NB4 (cell line): Measurements from ENCODE around the gene MBIP.

Source experiments
- DNase-seq: peaks from one replicate; pipeline ENCODE4 v3.0.0; 2010; ENCODE audit warnings: low read depth
- H3K4me3 ChIP-seq: one replicate; pipeline ENCODE4 v1.5.1; 2011; ENCODE audit warnings: mild to moderate bottlenecking, low read depth, low read length, moderate library complexity
- MYC ChIP-seq: IDR thresholded peaks from 2 replicates; pipeline ENCODE4 v1.6.1; 2011; ENCODE audit warnings: low read depth, low read length
- POLR2A ChIP-seq: IDR thresholded peaks from 2 replicates; pipeline ENCODE4 v1.6.1; 2011; ENCODE audit warnings: mild to moderate bottlenecking; ENCODE audit not compliant: insufficient read length; ENCODE audit errors: extremely low read depth
- TF ChIP-seq, protein P1 (sequence below): IDR thresholded peaks from one replicate; pipeline ENCODE4 v1.5.1; 2012; ENCODE audit warnings: low read depth, low read length
- TF ChIP-seq, protein P2 (sequence below): IDR thresholded peaks from 2 replicates; pipeline ENCODE4 v1.6.1; 2011; ENCODE audit warnings: low read depth, low read length

The MBIP gene

DNA sequence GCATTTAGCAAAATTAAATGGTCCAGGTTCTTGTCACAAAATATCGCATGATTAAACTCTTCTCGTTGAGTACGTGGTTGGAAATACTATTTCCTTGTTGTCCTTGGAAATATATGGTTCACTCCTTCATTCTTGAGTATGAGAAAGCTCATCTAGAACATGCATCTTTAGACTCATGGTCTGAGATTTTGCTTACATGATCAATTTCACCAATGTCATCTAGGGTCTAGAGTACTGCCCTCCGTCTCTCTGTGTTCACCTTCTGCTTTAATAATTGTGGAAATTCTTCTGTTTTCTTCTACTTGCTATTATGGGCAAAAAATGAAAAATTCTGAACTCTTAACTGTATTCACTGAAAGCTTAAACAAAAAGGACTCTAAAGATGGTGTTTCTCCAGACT lies 25.9 kb downstream of the MBIP start:
- TF ChIP-seq MYC (no peak), POLR2A (no peak)
- TF ChIP-seq, protein P1, sequence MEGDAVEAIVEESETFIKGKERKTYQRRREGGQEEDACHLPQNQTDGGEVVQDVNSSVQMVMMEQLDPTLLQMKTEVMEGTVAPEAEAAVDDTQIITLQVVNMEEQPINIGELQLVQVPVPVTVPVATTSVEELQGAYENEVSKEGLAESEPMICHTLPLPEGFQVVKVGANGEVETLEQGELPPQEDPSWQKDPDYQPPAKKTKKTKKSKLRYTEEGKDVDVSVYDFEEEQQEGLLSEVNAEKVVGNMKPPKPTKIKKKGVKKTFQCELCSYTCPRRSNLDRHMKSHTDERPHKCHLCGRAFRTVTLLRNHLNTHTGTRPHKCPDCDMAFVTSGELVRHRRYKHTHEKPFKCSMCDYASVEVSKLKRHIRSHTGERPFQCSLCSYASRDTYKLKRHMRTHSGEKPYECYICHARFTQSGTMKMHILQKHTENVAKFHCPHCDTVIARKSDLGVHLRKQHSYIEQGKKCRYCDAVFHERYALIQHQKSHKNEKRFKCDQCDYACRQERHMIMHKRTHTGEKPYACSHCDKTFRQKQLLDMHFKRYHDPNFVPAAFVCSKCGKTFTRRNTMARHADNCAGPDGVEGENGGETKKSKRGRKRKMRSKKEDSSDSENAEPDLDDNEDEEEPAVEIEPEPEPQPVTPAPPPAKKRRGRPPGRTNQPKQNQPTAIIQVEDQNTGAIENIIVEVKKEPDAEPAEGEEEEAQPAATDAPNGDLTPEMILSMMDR = no peak
- TF ChIP-seq, protein P2, sequence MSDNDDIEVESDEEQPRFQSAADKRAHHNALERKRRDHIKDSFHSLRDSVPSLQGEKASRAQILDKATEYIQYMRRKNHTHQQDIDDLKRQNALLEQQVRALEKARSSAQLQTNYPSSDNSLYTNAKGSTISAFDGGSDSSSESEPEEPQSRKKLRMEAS = no peak
- no peak overlapping the region for H3K4me3 ChIP-seq
- DNase-seq = no peak

DNA sequence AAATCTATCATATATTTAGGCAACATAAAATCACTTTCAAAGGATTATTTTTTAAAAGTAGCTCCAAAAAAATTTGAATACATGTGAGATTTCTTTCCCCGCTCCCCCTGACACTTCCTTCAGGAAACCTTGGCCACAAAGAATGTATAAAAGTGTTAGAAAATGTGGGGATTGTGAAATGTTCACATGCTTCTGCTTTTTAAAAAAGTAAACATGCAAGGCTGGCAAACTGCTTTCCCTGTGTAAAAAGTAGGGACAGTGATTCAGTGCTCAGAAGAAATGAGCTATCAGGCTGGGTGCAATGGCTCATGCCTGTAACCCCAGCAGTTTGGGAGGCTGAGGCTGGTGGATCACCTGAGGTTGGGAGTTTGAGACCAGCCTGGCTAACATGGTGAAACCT lies 26.6 kb downstream of the MBIP start:
- DNase-seq = peak; percentile 79
- no peak overlapping the region for H3K4me3 ChIP-seq
- TF ChIP-seq MYC (no peak), POLR2A (no peak)
- TF ChIP-seq, protein P2 = peak; percentile 52

DNA sequence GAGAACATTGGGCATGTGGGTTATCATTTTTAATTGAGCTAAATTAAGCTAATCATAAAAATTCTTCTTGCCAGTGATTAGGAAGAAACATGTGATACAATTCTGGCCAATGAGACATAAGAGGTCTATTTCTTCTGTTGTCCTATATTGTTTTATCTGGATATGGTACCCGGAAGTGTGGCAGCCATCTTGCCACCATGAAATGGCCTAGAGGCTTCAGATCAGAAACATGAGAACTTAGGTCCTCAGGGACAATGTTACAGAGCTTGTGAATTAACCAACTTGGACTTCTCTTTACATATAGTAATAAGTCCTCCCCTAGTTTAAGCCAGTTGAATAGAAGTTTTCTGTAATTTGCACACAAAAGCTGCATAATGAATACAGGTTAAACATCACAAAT lies 30.5 kb downstream of the MBIP start:
- no peak overlapping the region for H3K4me3 ChIP-seq
- DNase-seq = no peak
- no peak for TF ChIP-seq POLR2A
- TF ChIP-seq MYC = no peak
- TF ChIP-seq, protein P2 = no peak
- TF ChIP-seq, protein P1 = no peak

DNA sequence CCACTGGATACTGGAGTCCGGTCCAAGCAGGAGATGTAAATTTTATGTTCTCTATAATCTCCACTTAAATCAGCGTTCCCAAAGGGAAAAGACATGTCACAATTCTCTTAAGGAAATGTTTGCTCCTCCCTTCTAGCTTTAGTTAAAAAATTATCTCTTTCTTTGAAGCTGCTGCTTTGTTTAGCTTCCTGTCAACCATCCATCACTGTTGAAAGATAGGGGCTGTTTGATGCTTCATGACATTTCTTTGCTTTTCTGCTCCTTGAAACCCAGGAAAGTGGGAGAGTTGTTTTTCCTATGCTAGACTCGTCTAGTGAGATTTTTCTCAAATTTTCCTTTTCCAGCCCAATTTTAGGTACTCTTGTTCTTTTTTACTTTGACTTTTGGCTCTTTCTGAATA lies 31.9 kb downstream of the MBIP start:
- H3K4me3 ChIP-seq = no peak overlapping the region
- no peak for DNase-seq
- TF ChIP-seq MYC (no peak), POLR2A (no peak)
- TF ChIP-seq, protein P1 = no peak
- TF ChIP-seq, protein P2 = no peak

DNA sequence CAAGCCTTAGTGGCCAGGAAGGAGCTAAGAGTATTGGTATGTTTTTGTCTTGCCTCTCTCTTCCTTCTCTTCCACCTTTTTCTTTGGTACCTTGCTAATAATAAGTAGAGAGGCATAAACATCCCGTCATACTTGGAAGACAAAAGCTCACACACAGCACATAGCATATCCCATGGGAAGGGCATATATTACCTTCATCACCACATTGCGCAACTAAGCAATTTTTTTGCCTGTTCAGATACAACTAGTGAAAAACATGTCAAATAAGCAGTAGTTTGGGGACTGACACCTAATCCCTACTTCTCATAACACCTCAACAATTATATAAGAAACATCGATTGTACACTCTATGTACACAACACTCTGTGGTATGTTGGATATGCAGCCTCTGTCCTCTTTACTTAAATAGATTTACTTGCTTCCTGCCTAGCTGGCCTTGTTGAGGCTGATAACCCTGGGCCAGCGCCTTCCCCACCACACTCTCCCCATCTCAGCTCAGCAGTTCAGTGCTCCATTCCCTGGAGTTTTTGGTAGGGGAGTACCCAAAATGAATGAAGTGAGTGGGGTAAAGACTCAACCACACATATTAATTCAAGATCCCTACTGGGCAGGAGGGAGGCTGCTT lies 35.4 kb downstream of the MBIP start:
- no peak overlapping the region for H3K4me3 ChIP-seq
- TF ChIP-seq, protein P2 = no peak
- TF ChIP-seq, protein P1 = no peak
- TF ChIP-seq MYC = no peak
- DNase-seq = no peak

DNA sequence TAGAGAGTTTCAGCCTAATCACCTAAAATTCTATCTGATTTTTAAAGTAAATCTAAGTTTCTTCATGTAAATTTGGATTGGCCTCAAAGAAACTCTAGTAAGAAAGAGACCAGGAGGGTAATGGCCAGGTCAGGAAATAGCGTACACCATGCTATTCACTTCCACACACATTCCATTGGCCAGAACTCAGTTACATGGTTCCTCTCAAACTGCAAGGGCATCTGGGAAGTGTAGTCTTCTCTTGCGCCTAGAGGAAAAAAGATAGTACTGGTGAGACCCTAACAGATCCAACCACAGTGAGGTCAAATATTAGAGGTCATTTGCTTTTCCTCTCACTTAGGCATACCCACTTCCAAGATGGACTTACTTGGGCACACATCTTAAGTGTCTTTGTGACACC lies 39.1 kb downstream of the MBIP start:
- no peak overlapping the region for H3K4me3 ChIP-seq
- TF ChIP-seq MYC = no peak
- TF ChIP-seq, protein P2 = no peak
- TF ChIP-seq, protein P1 = no peak
- no peak for TF ChIP-seq POLR2A
- DNase-seq = peak; percentile 7
